HG03565 (cell line): Measurements from ENCODE around the gene ITGA7.

ENCODE experiments used
- ATAC-seq: cut with Tn5 transposase; IDR thresholded peaks from one replicate; pipeline ENCODE4 v1.9.1; 2021; ENCODE audit warnings: mild to moderate bottlenecking, moderate library complexity; ENCODE audit not compliant: unreplicated experiment

Gene ITGA7

GRCh38 chr12:55720071-55720564 is 12.4 kb upstream of the ITGA7 start, which contains the start of gene RDH5:
Gene RDH5, plus strand, starts transcription at chr12:55720393. Its CDS starts 792 bp downstream, at chr12:55721185.
- ATAC-seq = no peak

DNA sequence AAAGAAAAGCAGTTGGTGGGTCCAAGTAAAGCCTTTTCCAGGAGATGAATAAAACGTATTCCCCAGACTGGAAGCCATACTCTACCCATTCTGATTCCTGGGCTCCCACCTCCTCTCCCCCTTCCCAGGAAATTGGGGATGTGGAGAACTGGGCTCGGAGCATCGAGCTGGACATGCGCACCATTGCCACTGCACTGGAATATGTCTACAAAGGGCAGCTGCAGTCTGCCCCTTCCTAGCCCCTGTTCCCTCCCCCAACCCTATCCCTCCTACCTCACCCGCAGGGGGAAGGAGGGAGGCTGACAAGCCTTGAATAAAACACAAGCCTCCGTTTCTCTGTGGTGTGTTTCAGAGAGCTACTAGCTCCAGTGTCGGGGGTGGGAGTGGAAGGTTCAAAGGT is 11.7 kb upstream of the ITGA7 start:
- no peak for ATAC-seq

GRCh38 chr12:55718624-55719275 is 11.0 kb upstream of the ITGA7 start:
- ATAC-seq = no peak

DNA sequence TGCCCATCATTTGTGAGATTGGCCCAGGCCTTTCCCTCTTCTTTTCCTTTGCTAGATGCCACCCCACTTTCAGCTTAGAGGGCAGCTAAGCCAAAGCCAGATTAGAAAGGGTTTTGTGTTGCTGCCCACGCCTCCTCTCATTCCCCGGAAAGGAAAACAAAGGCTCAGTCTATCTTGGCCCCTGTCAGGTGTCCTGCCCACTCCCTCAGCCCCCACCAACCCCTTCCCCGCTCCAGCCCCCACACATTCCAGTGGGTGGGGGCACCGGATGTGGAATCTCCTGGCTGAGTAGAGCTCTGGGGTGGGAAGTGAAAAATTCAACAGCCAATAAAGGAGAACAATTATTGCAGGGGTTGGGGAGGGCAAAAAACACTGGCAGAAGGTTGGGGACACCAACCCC is 10.3 kb upstream of the ITGA7 start:
- no peak for ATAC-seq

GRCh38 chr12:55717011-55718007 is 9.6 kb upstream of the ITGA7 start:
- no peak for ATAC-seq

DNA sequence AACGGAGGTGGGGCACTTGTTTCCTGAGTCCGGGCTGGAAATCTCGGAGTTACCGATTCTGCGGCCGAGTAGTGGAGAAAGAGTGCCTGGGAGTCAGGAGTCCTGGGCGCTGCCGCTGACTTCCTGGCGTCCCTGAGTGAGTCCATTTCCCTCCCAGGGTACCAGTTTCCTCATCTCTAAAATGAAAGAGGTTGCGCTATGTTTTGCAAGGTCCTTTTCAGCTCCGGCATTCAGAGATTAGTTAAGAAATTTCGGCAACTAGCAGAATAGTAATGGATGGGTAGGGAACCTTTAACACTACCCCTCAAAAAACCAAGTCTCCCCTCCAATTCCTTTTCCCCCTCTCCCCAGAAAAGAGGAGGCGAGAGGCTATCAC is 8.9 kb upstream of the ITGA7 start:
- no peak for ATAC-seq

- ATAC-seq = peak; percentile 75
Measured at GRCh38 chr12:55715833-55716581, 8.3 kb upstream of the ITGA7 start, which contains the start of gene BLOC1S1. Gene BLOC1S1, plus strand, starts transcription at chr12:55716046. Its CDS starts 6 bp downstream, at chr12:55716052.

GRCh38 chr12:55715169-55715764 is 7.6 kb upstream of the ITGA7 start:
- ATAC-seq = no peak

- ATAC-seq = no peak
Measured at GRCh38 chr12:55713721-55714120, 6.0 kb upstream of the ITGA7 start.

- ATAC-seq = no peak
Measured at GRCh38 chr12:55712700-55713415, 5.2 kb upstream of the ITGA7 start.

- no peak for ATAC-seq
Measured at GRCh38 chr12:55711786-55712553, 4.3 kb upstream of the ITGA7 start.

DNA sequence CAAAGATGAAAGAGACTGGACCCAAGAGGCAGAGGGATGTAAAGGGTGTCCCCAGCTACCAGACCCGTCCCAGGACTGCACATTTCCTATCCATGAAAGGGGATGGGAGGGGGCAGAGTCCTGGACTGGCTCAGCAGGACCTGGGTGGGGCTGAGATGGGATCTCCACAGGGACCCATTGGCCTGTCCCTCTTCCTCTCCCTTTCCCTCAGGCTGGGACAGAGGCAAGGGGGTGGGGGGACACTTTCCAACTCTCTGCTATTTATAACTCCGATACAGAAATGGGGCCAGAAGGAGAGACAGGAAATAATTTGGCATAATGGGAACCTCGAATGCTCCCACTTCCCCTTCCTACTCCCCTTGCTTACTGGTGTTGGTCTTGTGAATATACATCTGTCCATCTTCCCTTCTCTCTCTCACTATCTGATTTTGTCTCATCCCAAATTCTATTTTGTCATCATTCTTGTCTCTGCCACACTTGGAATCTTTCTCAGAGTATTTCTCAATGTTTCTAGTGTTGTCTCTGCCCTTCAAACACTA is 1.1 kb upstream of the ITGA7 start:
- no peak for ATAC-seq

DNA sequence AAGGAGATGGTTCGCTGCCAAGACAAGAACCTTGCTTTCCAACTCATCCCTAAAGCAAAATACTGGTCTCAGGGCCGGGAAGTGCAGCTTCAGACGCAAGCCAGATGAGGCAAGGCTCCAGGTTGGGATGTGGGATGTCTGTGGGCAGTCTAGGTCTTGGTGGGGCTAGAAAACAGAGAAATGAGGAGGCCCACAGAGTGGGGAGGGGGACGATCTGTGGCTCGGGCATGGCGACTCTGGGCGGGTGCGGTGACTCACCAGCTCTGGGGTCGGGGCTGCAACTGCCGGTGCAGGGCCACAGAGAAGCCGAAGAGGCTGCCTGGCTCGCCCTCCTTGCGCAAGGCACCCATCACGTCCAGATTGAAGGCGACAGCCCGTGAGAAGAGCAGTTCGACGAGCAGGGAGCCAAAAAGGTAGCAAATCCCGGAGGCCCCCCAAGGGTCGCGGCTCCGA is 459 bp downstream of the ITGA7 start:
- no peak for ATAC-seq

DNA sequence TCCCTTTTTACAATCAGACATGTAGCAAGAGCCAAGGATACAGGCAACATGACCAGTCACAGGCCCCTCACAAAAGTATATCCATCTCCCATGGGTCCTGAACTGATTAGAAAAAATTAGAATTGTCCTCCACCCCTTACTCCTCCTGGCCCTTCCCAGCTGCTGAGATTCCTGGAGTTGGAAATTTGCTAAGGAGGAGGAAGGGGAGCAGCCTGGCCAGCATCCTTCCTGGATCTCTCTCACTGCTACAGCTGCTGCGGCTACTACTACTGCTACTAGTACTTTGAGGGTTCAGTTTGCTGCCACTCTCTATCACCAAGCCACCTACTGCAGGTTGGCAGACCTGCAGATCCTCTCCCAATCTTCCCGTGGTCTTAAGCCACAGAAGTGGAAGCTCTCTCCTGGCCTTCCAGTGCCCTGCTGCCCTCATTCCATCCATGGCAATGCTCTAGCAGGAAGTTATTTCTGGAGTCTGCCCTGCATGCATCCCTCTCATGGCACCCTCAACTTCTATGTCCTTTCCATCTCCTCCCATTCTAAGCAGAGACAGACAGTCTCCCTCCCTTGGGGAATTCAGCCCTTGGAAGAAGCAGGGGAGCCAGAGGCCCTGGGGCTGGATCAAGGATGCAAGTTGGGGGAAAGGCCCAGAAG is 1.0 kb downstream of the ITGA7 start:
- no peak for ATAC-seq

DNA sequence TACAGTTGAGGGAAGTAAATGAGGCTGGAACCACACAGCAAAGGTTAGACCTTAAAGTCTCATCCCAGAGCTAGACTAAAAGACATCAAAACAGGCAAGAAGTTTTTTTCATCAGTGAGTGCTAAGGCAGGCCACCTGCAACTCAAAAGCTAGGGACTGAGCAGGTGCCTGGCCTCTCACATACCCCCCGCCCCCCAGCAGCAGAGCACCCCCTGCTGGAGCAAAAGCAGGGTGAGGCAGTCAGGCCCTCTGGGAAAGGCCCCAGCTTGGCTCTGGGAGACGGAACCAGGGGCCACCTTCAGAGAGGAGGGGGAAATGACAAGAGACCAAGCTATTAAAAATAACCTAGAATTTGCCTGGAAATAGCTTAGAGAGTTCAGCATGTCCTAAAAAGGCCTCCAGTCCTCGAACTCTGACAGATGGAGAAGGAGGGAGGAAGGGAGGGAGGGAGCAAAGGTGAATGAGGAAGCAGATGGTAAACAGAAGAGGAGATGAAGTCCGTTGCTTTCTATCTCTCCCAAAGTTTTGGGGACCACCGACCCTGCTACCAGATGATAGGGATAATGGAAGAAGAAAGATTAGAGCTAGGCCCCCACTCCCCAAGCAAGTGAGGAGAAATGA is 1.8 kb downstream of the ITGA7 start:
- no peak for ATAC-seq

DNA sequence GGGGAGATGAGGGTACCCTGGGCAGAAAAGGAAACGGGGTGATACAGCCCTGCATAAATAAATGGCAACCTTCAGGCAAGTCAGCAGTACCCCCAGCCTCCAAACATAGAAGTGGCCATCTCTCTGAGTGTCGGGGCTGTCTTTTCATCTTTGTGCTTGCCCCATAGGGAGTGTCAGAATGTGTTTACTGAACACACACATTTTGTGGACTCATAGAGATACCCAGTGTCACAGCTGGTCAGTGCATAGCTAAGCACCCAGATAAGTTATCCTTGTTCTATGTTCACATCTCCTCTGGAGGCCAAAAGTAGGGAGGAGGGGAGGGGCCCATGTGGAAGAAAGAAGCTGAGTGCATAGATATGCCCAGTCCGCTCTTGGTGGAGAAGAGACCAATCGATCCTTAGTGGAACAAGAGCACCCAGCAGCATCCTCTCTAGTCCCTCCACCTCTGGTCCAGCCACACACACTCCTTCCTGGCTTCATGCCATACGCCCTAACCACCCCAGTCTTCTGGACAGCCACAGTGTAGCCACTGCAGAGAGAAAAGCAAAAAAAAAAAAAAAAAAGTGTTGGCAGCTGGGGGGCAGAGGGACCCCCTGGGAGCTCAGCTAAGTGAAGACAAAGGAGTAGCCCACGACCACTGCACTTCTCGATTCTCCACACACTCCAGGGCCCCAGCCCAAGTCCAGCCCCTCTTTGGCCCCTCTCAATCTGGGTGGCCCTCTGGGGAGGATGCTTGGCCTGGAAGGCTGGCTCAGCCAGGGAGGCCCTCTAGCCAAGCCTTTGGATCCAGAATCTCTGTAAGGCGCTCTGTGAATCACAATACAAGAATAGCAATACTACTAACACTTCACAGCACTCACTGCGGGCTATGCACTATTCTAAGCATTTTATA is 2.6 kb downstream of the ITGA7 start:
- ATAC-seq = no peak
